Hepatic stellate cell (primary cell): Measurements from ENCODE around the gene ZNF280A.
"Not testable (repeated sequence)": the region's sequence is repeated elsewhere in the genome, so short reads cannot be mapped to it uniquely, and the experiment has no call there.

ENCODE experiments used
- DNase-seq: peaks from one replicate; pipeline ENCODE4 v3.0.0; 2011; ENCODE audit warnings: low spot score

Gene ZNF280A

DNA sequence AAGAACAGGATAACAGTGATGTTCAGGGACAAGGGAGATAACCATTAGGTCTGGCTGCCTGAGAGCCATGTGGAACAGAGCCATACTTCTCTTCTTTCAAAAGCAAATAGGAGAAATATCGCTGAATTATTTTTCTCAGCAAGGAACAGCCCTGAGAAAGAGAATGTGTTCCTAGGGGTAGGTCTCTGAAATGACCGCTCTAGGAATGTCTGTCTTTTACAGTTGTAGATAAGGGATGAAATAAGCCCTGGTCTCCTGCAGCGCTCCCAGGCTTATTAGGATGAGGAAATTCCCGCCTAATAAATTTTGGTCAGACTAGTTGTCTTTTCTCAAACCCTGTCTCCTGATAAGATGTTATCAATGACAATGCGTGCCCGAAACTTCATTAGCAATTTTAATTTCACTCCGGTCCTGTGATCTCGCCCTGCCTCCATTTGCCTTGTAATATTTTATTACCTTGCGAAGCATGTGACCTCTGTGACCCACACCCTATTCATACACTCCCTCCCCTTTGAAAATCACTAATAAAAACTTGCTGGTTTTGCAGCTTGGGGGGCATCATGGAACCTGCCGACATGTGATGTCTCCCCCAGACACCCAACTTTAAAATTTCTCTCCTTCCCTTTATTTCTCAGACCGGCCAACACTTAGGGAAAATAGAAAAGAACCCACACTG, 51.1 kb downstream of the ZNF280A start:
- not testable (repeated sequence) for DNase-seq

DNA sequence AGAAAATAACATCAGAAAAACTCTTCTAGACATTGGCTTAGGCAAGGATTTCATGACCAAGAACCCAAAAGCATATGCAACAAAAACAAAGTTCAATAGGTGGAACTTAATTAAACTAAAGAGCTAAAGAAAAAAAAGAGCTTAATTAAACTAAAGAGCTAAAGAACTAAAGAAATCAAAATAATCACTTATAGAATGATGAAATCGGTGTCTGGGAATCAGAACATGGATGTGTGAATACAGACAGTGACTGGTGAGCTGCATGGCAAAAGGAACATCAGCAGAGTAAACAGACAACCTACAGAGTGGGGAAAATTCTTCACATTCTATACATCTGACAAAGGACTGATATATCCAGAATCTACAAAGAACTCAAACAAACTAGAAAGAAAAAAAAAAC, 53.0 kb downstream of the ZNF280A start:
- no peak for DNase-seq

DNA sequence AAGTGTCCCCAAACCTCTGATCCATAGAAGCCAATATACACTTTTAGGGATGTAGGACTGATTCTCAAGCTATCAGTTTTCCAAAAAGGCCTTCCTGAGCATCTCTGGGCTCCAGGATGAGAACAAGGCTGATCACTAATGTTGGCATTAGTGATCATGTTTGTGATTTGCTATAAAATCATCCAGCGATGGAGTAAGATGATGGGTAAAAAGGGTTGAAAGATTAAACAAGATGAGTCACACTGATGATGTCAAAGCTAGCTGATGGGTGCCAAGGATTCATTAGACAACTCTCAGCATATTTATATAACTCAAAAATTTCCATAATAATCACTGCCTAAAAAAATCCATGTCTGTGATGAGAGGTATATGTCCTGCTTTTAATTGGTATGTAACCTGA, 54.3 kb downstream of the ZNF280A start:
- DNase-seq = no peak

DNA sequence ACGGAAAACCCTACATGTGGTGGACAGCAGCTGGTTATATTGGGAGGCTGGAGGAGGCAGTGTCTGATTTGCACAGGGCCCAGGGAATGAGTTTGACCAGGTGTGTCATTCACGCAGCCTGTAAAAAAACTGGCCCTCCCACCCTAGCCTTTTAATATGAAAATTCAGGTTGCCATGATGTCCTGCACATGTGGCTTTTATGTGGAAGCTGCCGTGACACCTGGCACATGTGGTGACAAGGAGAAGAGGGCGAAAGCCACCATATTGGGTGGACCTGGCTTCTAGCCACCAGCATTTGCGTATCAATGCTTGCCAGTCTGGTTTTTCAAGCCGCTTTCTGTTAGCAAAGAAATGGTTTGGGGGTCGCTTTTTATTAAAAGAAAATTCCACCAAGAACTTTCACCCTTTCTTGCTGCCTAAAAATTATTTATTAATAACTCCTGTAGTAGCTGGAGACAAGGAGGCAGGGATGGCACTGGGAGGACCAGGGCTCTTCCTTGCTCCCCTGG, 54.9 kb downstream of the ZNF280A start:
- no peak for DNase-seq

DNA sequence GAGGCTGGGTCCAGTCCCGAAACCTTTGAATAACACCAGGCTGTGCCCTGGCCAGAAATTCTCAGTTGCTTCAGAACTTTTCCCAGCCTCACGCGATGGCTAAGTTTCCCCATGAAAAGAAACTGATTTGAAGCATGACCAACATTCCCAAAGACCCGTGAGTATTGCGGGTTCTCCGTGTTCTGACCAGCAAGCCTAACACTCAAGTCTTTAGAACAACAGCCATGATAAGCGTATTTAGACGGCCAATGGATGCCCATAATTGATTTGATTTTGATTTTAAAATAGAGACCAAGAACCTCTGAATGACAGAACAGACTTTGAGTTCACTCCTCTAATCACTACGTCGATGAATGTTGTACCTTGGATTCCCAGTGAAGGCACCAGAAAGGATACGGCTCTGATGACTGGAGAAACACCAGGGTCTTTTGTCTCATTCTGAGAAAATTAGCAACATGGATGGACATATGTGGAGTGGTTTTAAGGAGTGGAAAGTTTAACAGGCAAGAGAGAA, 55.5 kb downstream of the ZNF280A start:
- no peak for DNase-seq

DNA sequence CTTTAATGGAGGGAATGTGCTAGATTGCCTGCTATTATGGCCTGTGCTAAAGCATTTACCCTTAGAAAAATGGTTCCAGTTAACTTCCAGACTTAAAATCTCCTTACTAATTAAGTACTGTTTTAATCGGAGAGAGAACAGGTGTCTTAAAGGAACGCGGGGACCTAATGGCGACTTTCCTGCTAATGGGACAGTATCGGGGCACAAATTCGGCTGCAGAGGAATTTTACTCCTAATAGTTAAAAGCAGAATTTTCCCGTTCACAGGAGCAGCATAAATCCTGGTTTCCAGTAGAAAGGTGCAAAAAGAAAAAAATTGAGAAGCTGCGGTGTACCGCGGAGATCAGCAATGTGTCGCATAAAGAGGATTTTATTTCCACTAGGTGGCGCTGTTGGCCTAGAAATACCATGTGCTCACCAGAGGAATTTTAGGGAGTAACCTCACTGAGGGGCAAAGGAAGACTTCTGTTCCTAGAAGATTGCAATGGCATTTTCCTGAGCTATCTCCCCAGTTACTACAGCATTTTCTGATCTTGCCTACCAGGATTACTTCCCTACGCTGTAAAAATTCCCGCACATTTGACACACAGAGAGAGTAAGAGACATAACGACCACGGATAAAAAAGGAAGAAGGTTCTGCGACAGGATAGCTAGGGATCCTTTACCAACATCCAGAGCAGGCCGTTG, 56.1 kb downstream of the ZNF280A start:
- DNase-seq = peak; percentile 27
